MG63 (cell line): ENCODE results near the gene FAF1. TPM values are rescaled to one million over a fixed set of nuclear protein-coding genes. Genes with fewer than 3 reads are reported as not detected.

Source experiments
- DNase-seq: peaks from one replicate; pipeline ENCODE4 v3.0.0-alpha.2; 2020
- H3K27me3 ChIP-seq: fragments of 250-450 bp; sonication (Bioruptor Pico); 2 replicates; pipeline ENCODE4 v1.5.1; 2020; ENCODE audit warnings: mild to moderate bottlenecking, moderate library complexity
- H3K36me3 ChIP-seq: fragments of 250-450 bp; sonication (Bioruptor Pico); 2 replicates; pipeline ENCODE4 v1.5.1; 2020; ENCODE audit warnings: mild to moderate bottlenecking, moderate library complexity
- H3K4me3 ChIP-seq: fragments of 250-450 bp; sonication (Bioruptor Pico); 2 replicates; pipeline ENCODE4 v1.5.1; 2020; ENCODE audit warnings: mild to moderate bottlenecking, moderate library complexity
- H3K9me3 ChIP-seq: fragments of 250-450 bp; sonication (Bioruptor Pico); 2 replicates; pipeline ENCODE4 v1.5.1; 2020; ENCODE audit warnings: mild to moderate bottlenecking, moderate library complexity
- total RNA-seq: library from RNA; depleted of rRNA; stranded (reverse); fragments of >200 nt; shearing (Covaris generic); gene quantifications from 2 replicates; pipeline ENCODE4 v1.2.3, GENCODE V29; 2014; ENCODE audit warnings: low replicate concordance

The FAF1 gene
- total RNA-seq, 1 experiment from 2014 or later: 58.6 TPM

GRCh38 chr1:50427818-50428779 lies 532.0 kb downstream of the FAF1 start:
- DNase-seq: no peak
- H3K4me3 ChIP-seq: no peak overlapping the region
- H3K36me3 ChIP-seq: no peaks in the 10 kb centered on the region
- H3K9me3 ChIP-seq: no peaks in the 10 kb centered on the region
- H3K27me3 ChIP-seq: peaks cover 59% of the 10 kb centered on the region

- Histone ChIP-seq H3K36me3 (no peaks in the 10 kb centered on the region), H3K9me3 (no peaks in the 10 kb centered on the region), H3K27me3 (peaks cover 59% of the 10 kb centered on the region), H3K4me3 (no peak overlapping the region)
- DNase-seq: no peak
Measured at GRCh38 chr1:50427086-50427817, 532.8 kb downstream of the FAF1 start.

- H3K9me3 ChIP-seq: no peaks in the 10 kb centered on the region
- no peak for DNase-seq
- H3K27me3 ChIP-seq: peaks cover 59% of the 10 kb centered on the region
- no peaks in the 10 kb centered on the region for H3K36me3 ChIP-seq
- no peak overlapping the region for H3K4me3 ChIP-seq
Measured at GRCh38 chr1:50426702-50427085, 533.4 kb downstream of the FAF1 start.

DNA sequence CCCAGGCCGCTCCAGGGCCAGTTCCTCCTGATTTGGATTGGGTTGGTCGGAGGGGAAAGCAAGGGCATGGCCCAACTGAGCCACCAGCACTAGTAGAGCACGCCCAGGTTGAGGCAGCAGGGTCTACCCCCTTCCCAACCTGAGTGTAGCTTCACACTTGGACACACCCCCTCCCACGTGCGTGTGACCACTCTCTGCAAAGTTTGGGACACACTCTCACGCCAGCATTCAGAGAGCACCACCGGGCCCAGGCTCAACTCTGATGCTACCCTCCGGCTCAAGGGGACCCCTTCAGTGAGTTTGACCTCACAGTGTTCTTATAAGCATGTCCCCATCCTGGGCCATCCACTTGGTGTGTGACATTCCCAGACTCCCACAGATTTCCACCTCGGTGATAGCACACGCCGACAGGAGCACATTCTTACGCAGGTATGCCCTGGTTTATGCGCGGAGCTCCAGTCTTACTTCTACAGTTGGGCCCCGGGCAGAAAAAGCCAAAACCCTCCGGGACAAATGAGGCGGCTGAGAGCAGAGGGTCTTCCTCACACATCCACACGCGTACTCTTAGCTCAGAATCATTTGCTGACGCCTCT lies 533.9 kb downstream of the FAF1 start:
- Histone ChIP-seq H3K27me3 (peaks cover 59% of the 10 kb centered on the region), H3K36me3 (no peaks in the 10 kb centered on the region), H3K4me3 (no peak overlapping the region), H3K9me3 (no peaks in the 10 kb centered on the region)
- DNase-seq: no peak

DNA sequence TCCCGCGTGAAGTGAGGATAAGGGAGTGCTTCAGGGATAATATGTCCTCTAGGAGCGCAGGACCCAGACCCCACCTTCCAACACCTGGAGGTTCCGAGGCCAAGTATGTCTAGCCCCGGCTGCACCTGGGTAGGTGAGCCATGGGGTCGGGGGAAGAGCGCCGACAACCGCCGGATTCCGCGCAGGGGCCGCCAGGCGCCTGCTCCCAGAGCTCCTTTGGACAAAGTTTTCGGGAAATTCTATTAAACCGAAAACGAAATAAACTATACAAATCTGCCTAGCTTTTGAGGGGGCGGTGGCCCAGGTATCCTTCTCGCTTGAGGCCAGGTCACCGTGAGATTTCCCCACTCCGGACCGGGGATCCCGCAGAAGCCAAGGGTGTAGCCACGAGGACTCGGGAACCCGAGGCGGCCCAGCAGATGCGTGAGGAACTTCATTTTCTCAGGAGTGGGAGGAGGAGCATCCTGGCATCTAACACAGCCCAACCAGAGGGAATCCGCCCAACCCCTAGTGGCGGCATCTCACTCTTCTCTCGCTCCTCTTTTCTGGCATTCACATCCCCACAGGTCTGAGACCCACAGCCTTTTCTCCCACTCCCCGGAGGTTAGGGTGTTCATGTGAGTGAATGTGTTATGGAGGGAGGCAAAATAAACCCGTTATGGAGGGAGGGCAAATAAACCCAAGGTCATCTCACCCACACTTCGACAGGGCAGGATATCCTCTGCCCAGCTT lies 534.5 kb downstream of the FAF1 start:
- Histone ChIP-seq H3K27me3 (peaks cover 56% of the 10 kb centered on the region), H3K4me3 (no peak overlapping the region; the same call in 1 of the 2 replicates), H3K9me3 (no peaks in the 10 kb centered on the region), H3K36me3 (no peaks in the 10 kb centered on the region)
- no peak for DNase-seq

DNA sequence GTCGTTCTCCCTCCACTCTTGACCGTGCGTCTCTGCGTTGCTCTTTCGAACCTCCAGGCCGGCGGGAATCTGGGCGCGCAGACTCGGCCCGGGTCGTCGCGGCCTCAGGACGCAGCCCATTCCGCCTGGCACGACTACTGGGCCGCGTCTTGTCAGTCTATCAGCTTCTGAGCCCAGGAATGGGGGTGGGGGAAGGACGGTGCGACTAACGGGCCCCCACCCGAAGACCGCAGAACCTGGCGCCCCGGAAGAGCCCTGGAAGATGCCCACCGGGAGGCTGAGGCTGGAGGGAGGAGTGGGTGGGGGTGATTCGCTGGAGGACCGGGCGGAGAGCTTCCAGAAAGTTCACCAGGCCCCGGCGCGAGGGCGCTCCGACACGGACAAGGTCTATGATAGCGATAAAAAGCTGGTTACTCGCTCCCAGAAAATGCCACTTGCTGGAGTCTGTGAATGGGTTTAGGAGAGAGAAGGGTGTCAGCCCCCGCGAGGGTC lies 535.1 kb downstream of the FAF1 start:
- DNase-seq: no peak
- Histone ChIP-seq H3K36me3 (no peaks in the 10 kb centered on the region), H3K9me3 (no peaks in the 10 kb centered on the region), H3K27me3 (peaks cover 53% of the 10 kb centered on the region), H3K4me3 (peak overlapping the region; percentile 53)

GRCh38 chr1:50424045-50424883 lies 535.8 kb downstream of the FAF1 start:
- H3K9me3 ChIP-seq: no peaks in the 10 kb centered on the region
- peak; percentile 25 for DNase-seq
- no peaks in the 10 kb centered on the region for H3K36me3 ChIP-seq
- H3K27me3 ChIP-seq: peaks cover 47% of the 10 kb centered on the region
- H3K4me3 ChIP-seq: peak overlapping the region; percentile 53

- peak; percentile 27 for DNase-seq
- peaks cover 41% of the 10 kb centered on the region for H3K27me3 ChIP-seq
- no peaks in the 10 kb centered on the region for H3K36me3 ChIP-seq
- H3K4me3 ChIP-seq: peak overlapping the region; percentile 53
- no peaks in the 10 kb centered on the region for H3K9me3 ChIP-seq
Measured at GRCh38 chr1:50423670-50424000, 536.4 kb downstream of the FAF1 start.

DNA sequence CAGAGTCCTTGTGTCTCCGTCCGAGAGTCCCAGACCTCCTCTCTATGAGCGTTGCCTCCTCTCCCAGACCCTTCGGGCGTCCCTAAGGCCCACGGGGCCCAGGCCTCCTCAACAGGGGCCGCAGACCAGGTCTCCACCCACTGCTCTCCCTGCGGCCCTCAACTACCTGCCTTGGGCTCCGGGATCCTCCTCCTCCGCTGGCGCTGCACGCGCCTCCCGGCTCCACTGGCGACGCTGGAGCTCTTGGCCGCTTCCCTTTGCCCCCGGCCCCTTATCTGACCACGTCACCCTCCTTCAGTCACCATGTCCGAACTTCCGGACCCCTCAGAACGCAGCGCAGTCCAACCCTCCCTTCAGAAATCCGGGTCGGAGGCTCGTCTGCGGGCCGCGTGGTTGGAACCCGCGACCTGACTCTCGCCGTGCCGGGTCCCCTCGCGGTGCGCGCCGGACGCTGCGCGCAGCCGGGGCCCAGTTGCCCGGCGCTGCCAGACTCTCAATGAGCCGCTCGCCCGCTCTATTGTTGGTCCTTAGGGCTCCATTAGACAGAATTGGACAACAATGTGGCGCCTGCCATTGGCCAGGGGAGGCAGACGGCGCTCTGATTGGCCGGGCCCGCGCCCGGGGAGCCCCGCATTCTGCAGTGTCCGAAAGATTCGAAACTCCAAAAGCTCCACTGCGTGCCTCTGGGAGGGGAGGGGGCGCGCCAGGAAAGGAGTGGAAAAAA lies 537.0 kb downstream of the FAF1 start, which contains the start of gene DMRTA2:
TSS of gene DMRTA2 (minus strand) at position 498 of the 724 bp plus-strand sequence. CDS start 1,907 bp downstream, outside the sequence.
- Histone ChIP-seq H3K4me3 (peak within 1 kb of the TSS; percentile 53), H3K36me3 (no peaks in the 10 kb centered on the region), H3K27me3 (peaks cover 37% of the 10 kb centered on the region), H3K9me3 (no peaks in the 10 kb centered on the region)
- no peak for DNase-seq

- H3K4me3 ChIP-seq: no peak overlapping the region
- H3K36me3 ChIP-seq: no peaks in the 10 kb centered on the region
- no peaks in the 10 kb centered on the region for H3K9me3 ChIP-seq
- peaks cover 34% of the 10 kb centered on the region for H3K27me3 ChIP-seq
- DNase-seq: no peak
Measured at GRCh38 chr1:50422675-50422945, 537.5 kb downstream of the FAF1 start.

DNA sequence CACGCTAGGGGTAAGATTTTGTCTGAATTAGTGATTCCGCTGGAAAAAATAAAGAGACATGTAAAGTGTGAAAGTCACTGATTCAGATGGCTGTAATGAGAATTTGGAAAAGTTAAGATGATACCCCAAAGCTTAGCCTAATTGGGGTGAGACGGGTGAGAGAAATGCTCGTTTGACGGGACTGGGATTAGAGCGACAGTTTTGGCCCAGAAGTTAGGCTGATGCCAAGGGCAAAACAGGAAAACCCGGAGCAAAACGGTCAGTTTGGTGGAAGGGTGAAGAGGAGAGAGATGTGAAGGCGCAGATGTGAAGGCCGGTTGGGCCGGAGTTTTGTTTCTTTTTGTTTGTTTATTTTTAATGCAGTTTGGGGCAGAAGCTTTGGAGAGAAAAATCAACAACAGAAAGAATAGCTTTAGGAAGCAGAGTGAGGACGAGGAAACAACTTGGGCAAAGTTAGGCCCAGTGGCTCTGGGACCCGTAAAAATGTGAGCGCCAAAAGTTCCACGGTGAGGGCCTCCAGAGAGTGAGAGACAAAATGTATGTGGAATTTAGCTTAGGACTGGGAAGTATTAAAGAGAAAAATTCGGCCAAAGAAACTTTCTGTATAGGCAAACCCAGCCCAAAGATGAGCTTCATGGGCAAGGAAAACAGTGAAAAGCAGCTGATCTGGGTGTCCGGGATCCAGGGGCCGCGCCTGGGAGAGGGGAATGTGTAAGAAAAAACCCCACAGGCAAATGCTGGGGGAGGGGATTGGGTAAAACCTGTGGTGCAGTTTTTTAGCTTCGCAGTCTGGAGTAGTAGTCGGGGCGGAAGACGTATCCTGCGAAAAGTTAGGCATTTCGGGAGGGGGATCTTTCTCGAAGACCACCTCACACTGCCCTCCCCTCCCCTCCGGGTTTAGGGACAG lies 538.0 kb downstream of the FAF1 start:
- Histone ChIP-seq H3K36me3 (no peaks in the 10 kb centered on the region), H3K9me3 (no peaks in the 10 kb centered on the region), H3K4me3 (no peak overlapping the region), H3K27me3 (peaks cover 30% of the 10 kb centered on the region)
- DNase-seq: no peak

- H3K27me3 ChIP-seq: peaks cover 23% of the 10 kb centered on the region
- DNase-seq: no peak
Measured at GRCh38 chr1:50421366-50421748, 538.7 kb downstream of the FAF1 start.

GRCh38 chr1:50420689-50421365 lies 539.2 kb downstream of the FAF1 start:
- Histone ChIP-seq H3K36me3 (no peaks in the 10 kb centered on the region), H3K9me3 (no peaks in the 10 kb centered on the region), H3K4me3 (no peak overlapping the region), H3K27me3 (peaks cover 18% of the 10 kb centered on the region)
- no peak for DNase-seq

More at GRCh38 chr1:50421366-50421748, 538.7 kb downstream of the FAF1 start:
- H3K4me3 ChIP-seq: no peak overlapping the region
- H3K36me3 ChIP-seq: no peaks in the 10 kb centered on the region
- no peaks in the 10 kb centered on the region for H3K9me3 ChIP-seq
